ENCODE data around the gene SMPDL3A.

DNA sequence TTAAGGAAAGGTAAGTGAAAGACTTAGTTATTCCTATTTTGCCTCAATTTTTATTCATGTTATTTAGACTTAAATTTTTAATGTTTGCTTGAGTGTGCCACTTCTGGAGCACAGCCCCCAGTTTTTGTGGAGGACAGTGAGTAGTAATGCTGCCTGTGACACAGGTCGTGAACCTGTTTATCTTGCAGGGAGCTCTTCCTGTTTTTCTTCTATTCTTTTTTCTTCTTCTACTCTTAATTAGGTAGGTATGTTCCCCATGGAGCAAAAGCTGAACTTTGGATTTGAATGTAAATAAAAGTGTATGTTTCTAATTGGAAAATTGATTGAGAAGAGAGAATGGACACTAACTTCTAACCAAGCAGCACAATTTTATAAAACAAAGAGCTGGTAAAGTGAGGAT lies 12.3 kb downstream of the SMPDL3A start:
- TF ChIP-seq, protein P1, sequence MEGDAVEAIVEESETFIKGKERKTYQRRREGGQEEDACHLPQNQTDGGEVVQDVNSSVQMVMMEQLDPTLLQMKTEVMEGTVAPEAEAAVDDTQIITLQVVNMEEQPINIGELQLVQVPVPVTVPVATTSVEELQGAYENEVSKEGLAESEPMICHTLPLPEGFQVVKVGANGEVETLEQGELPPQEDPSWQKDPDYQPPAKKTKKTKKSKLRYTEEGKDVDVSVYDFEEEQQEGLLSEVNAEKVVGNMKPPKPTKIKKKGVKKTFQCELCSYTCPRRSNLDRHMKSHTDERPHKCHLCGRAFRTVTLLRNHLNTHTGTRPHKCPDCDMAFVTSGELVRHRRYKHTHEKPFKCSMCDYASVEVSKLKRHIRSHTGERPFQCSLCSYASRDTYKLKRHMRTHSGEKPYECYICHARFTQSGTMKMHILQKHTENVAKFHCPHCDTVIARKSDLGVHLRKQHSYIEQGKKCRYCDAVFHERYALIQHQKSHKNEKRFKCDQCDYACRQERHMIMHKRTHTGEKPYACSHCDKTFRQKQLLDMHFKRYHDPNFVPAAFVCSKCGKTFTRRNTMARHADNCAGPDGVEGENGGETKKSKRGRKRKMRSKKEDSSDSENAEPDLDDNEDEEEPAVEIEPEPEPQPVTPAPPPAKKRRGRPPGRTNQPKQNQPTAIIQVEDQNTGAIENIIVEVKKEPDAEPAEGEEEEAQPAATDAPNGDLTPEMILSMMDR (IDR thresholded peaks at IDR 0.05), result no peak
- TF ChIP-seq POLR2A (IDR thresholded peaks at IDR 0.05) (no peak), POLR2AphosphoS5 (IDR thresholded peaks at IDR 0.05; ENCODE audit: insufficient read depth in 1 of 2, low read depth in 1 of 2) (no peak)
